HG02943 (cell line): ENCODE data around the gene GPR31.
"Not testable (repeated sequence)": the region's sequence is repeated elsewhere in the genome, so short reads cannot be mapped to it uniquely, and the experiment has no call there.

Source experiments
- ATAC-seq: cut with Tn5 transposase; IDR thresholded peaks from one replicate; pipeline ENCODE4 v1.9.1; 2021; ENCODE audit warnings: mild to moderate bottlenecking, low read depth, moderate library complexity; ENCODE audit not compliant: unreplicated experiment

GPR31 gene

DNA sequence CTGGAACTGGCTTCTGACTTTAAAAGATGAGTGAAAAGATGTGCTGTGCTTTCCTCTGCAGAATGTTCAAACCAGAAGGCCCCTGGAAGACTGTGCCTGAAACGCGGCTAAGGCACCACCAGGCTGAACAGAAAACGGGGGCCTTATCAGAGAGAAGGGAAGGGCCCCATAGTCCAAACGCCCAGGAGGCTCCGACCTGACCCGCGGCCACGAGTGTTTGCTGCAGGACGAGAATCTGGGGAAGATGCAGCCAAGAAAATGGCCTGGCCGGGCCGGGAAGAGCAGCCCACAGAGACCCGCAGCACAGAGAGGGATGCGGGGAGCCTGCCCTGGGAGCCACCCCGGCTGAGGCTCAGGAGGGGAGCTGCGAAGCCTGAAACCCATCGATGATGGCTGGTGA, 10.5 kb upstream of the GPR31 start:
- ATAC-seq = not testable (repeated sequence)

DNA sequence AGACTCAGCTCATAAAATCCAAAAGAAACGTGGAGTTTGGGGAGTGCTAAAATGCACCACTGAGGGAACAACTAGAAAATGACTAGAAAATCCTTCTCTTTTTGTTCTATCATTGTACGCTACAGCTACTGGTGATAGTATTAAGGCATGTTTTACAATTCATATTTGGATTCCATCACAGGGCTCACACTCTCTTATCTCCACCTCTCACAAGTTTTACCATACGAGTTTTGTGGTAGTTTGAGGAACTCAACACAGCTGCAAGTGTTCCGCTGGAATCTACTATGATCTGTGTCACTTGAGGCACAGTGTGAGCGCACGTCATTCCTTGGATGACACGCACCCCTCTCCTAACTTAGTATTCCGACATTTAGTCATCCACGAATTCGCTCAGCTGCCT, 9.9 kb upstream of the GPR31 start:
- ATAC-seq = not testable (repeated sequence)

DNA sequence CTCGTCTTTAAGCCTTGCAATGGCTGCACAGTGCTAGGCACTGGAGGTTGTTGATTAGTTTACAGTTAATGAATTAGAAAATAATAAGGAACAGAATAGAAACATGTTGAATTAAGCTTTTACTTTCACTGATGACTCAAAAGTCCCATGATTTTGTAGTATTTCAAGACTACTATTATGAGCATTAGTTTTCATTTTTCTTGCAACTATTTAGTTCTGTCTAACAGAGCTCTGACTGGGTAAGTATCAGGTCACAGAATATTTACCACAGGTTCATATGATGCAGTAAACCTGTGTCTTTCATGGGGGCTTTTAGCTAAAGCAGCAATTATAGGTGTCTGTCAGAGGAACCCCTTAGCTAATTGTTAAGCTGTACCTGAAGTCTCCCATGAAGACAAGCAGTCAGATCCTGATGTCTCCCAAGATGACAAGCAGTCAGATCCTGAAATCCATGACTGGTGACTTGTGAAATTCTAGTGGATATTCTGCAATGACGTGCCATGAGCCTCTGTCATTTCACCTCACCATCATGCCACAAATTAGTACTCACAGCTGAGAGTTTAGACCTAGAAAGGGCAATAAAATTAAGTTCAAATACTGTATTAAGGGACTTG, 8.2 kb upstream of the GPR31 start:
- no peak for ATAC-seq

DNA sequence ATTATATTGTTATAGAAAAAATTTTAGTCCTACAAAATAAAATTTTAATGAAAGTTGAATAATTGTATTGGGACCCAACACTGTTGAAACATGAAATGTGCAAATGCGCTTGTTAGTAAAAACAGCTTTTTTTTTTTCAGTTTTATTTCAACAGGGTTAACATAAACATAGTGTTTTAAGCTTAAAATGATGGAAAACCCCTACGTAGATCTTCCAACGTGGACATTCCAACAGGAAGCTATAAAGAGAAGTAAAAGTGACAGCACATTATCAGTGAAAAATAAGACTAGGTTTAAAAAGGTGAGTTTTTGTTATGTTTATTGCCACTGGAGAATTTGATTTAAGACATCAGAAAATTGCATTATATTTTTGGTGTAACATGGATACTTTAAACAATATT, 6.5 kb upstream of the GPR31 start:
- no peak for ATAC-seq

DNA sequence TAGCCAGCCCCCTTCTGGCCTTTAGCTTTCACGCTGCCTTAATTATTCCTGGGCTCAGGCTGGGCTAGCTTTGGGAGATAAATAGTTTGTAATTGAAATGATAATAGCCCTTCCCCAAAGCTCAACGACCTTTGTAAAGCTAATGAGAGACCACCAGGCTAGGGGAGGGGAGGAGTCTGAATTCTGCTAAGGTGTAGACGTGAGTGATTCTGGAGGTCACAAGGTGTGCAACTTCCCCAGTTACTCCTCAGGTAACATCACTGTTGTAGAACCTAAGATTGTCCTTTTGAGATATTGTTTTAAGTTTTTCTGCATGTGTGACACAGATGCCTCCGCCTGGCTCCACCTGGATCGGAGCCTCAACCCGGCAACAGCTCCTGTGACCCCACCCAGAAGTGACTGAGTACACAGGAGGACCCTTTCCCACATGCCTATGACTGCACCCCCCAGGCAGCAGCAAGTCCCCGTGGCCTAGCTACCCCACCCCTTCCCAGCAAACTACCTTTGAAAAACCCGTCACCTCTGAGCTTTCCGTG, 5.8 kb upstream of the GPR31 start:
- ATAC-seq = no peak

DNA sequence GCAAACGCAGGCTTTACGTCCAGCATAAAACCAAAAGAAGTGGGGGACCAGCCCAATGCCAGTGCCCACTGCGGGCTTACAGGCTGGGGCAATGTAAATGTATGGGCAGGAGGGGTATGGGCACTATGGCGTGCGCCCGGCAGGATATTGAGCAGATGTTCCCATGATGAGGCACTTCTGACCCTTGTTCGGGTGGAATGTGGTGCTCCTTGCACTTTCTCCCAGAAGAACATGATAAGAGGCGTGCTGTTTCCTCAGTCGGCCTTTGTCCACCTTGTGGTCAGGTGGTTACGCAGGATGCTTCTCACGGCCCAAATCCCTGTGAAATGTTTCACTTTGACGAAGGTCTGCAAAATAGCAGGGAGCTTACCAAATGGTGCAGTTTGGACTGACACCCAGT, 4.8 kb upstream of the GPR31 start:
- no peak for ATAC-seq

DNA sequence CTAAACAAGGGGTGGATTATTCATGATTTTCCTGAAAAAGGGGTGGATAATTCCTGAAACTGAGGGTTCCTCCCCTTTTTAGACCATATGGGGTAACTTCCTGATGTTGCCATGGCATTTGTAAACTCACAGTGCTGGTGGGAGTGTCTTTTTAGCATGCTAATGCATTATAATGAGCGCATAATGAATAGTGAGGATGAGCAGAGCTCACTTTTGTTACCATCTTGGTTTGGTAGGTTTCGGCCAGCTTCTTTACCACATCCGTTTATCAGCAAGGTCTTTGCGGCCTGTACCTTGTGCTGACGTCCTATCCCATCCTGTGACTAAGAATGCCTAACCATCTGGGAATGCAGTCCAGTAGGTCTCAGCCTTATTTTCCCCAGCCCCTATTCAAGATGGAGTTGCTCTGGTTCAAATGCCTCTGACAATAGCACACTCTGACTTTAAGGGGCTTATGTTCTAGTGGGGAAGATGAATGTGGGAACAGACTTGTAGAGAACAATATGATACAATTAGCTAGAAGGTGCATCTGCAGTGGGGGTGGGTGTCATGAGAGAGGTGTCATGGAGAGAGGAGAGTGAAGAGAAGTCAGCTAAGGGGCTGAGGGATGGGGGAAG, 4.2 kb upstream of the GPR31 start:
- no peak for ATAC-seq

DNA sequence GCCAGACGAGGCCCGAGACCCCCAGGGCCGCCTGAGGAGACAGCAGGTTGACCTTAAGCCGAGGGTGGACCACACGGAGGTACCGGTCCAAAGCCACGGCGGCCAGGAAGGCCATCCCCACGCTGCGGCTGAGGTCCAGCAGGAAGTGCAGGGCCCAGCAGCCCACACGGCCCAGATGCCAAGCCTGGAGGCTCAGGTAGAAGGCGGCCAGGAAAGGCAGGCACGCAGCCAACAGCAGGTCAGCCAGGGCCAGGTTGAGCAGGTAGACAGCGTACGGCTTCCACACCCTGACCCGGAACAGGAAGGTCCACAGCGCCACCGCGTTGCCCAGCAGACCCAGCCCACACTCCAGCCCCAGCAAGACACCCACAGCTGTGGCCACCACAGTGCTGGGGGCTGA, 366 bp downstream of the GPR31 start:
- ATAC-seq = no peak

DNA sequence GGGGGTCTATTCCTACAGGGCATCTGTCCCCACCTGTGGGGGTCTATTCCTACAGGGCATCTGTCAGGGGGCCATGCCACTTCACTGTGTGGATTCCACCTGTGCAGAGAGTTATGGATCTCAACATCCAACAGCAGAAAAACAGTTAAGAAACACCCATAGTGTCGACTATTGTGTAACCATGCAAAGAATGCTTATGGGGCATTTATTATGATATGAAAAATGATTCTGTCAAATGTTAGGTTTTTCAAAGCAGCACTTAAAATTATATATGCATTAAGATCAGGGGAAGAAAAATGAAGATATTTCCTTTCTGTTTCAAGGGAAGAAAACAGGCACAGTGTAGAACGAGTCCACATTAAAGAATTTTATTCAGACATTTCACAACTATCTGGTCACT, 2.9 kb downstream of the GPR31 start:
- no peak for ATAC-seq

DNA sequence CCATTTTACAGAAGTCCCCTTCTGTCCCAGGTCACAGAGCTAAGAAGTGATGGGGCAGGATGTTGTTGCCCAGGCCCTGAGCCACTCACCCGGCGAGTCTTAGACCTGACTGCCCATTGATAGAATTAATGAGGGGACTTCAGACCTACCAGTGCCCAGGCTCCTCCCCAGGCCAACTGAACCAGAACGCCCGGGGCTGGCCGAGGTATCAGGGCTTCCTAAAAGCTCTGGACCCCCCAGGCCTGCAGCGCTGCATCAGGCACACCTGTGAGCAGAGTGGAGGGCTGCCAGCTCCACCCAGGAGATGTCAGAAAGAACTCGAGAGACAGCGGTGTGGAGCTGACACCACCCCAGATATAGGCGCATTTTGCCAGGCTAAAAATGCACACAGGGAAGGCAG, 3.5 kb downstream of the GPR31 start:
- ATAC-seq = no peak

DNA sequence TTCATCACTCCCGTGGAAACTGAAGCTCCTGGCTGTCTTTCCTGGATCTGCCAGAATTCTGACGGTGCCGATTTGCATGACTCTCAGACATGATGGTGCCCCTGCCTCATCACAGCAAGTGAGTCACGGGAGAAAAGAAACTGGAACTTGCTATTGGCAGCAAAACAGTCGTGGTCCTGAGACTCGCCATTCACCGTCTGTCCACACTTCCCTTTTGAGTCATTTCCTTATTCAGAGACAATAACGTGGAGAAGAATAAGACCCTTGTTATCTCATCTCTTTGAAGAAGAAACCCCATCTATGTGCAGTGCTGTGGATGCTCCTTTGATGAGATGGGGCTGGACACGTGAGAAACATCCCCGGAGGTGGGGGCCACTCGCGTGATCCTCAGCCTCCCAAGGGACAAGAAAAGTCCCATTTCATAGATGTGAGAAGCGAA, 4.2 kb downstream of the GPR31 start:
- ATAC-seq = peak; percentile 54

DNA sequence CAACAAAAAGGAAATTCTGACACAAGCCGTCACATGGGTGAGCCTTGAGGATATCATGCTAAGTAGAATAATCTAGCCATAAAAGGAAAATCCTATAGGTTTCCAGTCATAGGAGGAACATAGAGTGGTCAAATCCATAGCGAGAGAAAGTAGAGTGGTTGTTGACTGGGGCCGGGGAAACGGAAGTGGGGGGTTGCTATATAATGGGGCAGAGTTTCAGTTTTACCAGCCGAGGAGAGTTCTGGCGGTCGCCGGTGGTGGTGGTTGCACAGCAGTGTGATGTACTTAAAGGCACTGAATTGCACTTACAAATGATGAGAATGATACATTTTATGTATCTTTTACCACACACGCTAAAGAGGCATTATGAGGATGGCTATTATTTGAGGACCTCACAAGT, 4.9 kb downstream of the GPR31 start:
- ATAC-seq = peak; percentile 58

DNA sequence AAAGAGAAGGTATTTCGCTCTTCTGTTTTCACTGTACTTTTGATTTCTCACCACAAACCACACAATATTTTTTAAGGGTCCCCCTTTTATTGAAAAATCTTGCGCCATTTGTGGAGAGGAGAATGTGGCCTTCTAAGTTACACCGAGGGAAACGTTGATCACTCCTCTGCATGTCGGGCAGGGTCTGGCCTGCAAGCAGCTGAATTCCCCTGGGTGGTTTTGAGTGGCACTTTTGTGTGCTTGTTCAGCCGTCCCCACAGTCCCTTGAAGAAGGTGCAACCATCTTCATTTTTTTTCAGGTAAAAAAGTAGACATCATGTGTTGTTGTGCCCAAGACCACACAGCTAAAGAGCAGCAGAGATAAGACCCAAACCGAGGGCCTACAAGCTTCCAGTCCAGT, 6.1 kb downstream of the GPR31 start:
- no peak for ATAC-seq

DNA sequence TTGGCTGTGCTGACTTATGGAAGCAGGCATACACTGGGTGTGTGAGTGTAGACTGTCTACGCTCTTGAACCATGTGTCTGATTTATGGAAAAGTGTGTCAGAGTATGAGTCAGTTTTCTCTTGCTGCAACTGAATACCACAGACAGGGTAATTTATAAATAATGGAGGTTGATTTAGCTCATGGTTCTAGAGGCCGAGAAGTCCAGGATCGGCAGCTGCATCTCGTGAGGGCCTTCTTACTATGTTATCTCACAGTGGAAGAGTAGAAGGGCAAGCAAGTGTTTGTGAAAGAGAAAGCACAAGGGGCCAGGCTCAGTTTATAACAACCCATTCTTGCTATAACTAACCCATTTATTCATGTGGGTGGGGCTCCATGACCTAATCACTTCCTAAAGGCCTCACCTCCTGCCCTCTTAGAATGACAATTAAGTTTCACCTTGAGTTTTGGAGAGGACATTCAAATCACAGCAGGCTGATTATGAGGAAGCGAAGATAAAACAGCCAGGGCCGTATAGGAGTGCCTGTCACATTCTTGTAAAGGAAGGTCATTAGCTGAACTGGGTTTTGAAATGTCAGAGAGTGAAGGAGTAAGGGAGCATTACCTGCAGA, 6.7 kb downstream of the GPR31 start:
- peak; percentile 48 for ATAC-seq

DNA sequence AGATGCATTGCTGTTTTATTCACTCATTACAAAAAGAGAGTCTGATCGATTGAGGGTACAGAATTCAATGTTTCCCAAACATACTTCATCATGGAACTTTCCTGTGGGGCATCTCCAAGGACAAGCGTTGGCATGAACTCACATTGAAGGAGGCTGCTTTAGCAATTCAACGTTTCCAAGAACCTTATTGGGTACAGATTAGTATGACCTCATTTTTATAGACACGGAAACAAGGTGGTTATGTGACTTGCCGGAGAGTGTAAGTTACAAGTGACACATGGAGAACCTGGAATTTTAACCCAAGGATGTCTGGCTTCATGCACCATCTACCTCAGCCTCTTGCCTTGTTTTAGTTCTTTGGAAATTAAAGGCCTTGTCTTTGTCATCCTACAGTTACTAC, 8.8 kb downstream of the GPR31 start:
- no peak for ATAC-seq

DNA sequence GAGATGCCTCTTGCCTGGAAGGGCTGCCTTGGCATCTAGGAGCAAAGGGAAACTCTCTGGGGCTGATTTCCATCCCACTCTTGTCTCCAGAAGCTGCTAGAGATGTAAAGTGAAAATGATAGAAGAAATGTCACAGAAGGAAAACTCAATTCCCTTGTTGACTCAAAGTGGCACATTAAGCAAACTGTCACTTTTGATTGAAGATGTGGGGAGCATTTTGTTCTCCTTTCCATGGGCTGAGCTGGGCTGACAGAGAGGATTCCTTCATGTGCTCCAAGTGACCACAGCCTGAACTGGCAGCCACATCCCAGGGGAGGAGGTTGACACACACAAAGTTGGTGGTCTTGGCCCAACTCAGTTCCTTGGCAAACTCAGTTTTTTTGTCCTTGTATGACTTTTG, 9.8 kb downstream of the GPR31 start:
- ATAC-seq = no peak

DNA sequence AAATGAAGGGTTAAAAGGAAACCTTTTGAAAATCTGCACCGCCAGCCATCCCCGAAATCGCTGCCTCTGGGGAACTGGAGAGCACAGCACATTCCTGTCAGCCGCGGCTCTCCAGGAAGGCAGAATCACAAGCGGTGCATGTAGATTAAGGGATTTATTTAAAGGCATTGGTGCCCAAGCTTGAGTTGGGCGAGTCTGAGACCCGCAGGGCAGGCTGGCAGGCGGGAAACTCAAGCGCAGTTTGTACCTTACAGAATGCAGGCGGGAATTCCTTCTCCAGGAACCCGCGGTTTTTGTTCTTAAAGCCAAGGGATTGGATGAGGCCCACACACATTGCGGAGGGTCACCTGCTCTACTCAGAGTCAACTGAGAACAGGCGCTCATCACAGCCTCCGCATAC, 10.8 kb downstream of the GPR31 start:
- ATAC-seq = no peak

DNA sequence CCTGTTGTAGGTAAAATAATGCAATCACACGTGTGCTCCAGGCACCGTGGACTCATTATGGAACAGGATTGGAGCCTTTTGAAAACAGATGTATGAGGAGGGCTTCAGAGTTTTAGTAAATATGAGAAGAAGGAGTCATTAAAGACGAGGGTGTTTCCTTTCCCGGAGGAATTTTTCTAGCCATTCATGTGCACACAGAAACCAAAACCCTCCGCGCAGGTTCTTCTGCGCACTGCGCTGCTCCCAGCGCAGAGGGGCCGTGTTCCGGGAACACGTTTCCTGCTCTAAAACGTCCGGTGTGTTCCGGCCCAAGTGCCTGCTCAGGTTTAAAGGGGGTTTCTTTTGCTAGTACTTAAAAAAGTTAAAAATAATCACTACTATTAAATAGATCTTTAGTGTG, 11.6 kb downstream of the GPR31 start:
- ATAC-seq = no peak

DNA sequence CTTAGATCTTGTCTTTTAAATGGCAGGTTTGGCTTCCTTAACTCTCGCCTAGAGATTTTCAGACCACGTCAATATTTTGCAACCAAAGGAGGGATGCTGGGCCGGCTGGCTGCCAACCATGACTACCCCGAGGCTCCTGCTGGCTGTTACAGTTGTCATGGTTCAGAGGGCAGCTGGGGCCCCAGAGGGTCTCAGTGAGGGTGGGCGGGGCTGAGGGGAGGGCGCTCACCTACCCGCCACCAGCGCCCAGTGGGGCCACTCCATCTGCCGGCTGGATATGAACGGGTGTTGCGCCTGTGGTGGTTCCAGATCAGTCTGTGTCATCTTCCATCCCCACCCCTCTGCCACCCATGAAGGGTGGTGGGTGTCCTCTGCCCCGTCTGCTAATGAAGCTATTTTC, 12.3 kb downstream of the GPR31 start:
- ATAC-seq = no peak

DNA sequence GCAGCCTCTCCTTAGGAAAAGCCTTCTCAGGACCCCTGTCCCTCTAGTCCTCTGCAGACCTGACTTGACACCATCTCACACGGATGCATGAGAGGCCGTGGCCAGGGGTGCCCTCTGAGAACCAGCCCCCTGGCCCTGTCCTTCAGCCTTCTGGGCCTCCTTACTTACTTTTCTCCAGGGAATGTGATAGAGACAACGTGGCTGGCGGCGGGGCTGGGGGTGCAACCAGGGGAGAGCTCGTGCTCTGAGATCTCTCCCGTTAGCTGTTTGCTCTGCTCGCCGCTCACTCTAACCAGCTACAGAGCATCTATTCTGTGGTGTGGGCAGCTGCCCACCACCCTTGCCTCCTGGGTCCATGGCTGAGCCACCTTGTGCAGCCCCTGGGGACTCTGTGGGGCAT, 14.7 kb downstream of the GPR31 start:
- no peak for ATAC-seq

DNA sequence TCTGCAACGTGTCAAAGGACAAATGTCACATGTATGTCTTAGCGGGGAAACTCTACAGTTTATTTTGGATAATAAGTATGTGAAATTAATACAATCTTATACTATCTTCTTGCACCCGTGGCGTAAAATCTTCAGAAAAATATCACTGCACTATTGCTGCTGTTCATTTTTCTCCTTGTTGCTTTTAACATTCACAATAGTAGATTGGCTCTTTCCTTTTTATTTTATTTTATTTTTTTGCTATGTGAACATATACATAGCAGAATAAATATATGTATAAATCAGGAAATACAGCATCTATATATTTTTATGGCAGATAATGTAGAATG, 15.4 kb downstream of the GPR31 start:
- no peak for ATAC-seq
